ENCODE results near the gene DTX2.
"Not testable (repeated sequence)": the region's sequence is repeated elsewhere in the genome, so short reads cannot be mapped to it uniquely, and the experiment has no call there.

The DTX2 gene

GRCh38 chr7:76445577-76446008 lies 15.9 kb upstream of the DTX2 start:
- DNase-seq = not testable (repeated sequence)

- DNase-seq = not testable (repeated sequence)
These were observed 4.5 kb upstream of the DTX2 start for GRCh38 chr7:76457017-76457416.

GRCh38 chr7:76458504-76458903 lies 3.0 kb upstream of the DTX2 start:
- not testable (repeated sequence) for DNase-seq

GRCh38 chr7:76460767-76461166 lies 742 bp upstream of the DTX2 start:
- DNase-seq = not testable (repeated sequence)

- DNase-seq = not testable (repeated sequence)
These were observed 868 bp downstream of the DTX2 start for GRCh38 chr7:76462271-76462882.

- not testable (repeated sequence) for DNase-seq
These were observed 3.5 kb downstream of the DTX2 start for GRCh38 chr7:76464959-76465358.

GRCh38 chr7:76465950-76466349 lies 4.4 kb downstream of the DTX2 start:
- DNase-seq = not testable (repeated sequence)

GRCh38 chr7:76467743-76468404 lies 6.4 kb downstream of the DTX2 start:
- DNase-seq = not testable (repeated sequence)

GRCh38 chr7:76471556-76472221 lies 10.2 kb downstream of the DTX2 start:
- not testable (repeated sequence) for DNase-seq

GRCh38 chr7:76473097-76473496 lies 11.6 kb downstream of the DTX2 start:
- DNase-seq = not testable (repeated sequence)

GRCh38 chr7:76476280-76476679 lies 14.8 kb downstream of the DTX2 start:
- DNase-seq = not testable (repeated sequence)

- not testable (repeated sequence) for DNase-seq
These were observed 15.4 kb downstream of the DTX2 start for GRCh38 chr7:76476742-76477474.

GRCh38 chr7:76479628-76480027 lies 18.1 kb downstream of the DTX2 start:
- not testable (repeated sequence) for DNase-seq

GRCh38 chr7:76480403-76481253 lies 19.1 kb downstream of the DTX2 start:
- DNase-seq = not testable (repeated sequence)

- not testable (repeated sequence) for DNase-seq
These were observed 21.2 kb downstream of the DTX2 start for GRCh38 chr7:76482660-76483059.

GRCh38 chr7:76483081-76483480 lies 21.6 kb downstream of the DTX2 start:
- DNase-seq = not testable (repeated sequence)

- not testable (repeated sequence) for DNase-seq
These were observed 22.9 kb downstream of the DTX2 start for GRCh38 chr7:76484456-76484855.

GRCh38 chr7:76485822-76486610 lies 24.5 kb downstream of the DTX2 start:
- not testable (repeated sequence) for DNase-seq

- DNase-seq = not testable (repeated sequence)
These were observed 25.1 kb downstream of the DTX2 start for GRCh38 chr7:76486618-76487017.

GRCh38 chr7:76487969-76488368 lies 26.5 kb downstream of the DTX2 start:
- not testable (repeated sequence) for DNase-seq

- not testable (repeated sequence) for DNase-seq
These were observed 30.6 kb downstream of the DTX2 start for GRCh38 chr7:76492139-76492538.

All from stimulated activated CD4-positive, alpha-beta T cell treated with anti-CD3 and anti-CD28 coated beads, Interleukin-12 subunit alpha, Interleukin-12 subunit beta, amount 100 ng/mL, for 4 hours (primary cell).